Caco-2 (cell line): ENCODE data around the gene CWF19L2. TPM values are rescaled to one million over a fixed set of nuclear protein-coding genes. Genes with fewer than 3 reads are reported as not detected.

ENCODE experiments used
- BruUV-seq: library from RNA; stranded (reverse); fragments of 400-500 nt; replicated peaks from 2 replicates; lab custom pipeline; 2021; lab: Mats Ljungman, UMichigan
- CTCF ChIA-PET: fragments of 300-600 bp; sonication (Branson Sonifier 250); formaldehyde crosslinking; loops from one replicate; lab custom pipeline; 2022; ENCODE audit warnings: antibody characterized with exemption; lab: Charles Lee
- POLR2A ChIA-PET: fragments of 300-600 bp; sonication (Branson Sonifier 250); formaldehyde crosslinking; loops from one replicate; lab custom pipeline; 2022; ENCODE audit warnings: antibody characterized with exemption; lab: Charles Lee
- DNase-seq, 2 experiments: peaks; one replicate each; pipeline versions ENCODE4 v3.0.0 to v3.0.0-alpha.2; 2020 to 2022
- H3K27me3 ChIP-seq: replicated peaks from 2 replicates; pipeline ENCODE4 v1.6.0; 2011; ENCODE audit warnings: low read length; ENCODE audit not compliant: control insufficient read depth, insufficient read depth
- H3K36me3 ChIP-seq: 2 replicates; pipeline ENCODE4 v1.5.1; 2011; ENCODE audit warnings: low read length; ENCODE audit not compliant: control insufficient read depth, insufficient read depth
- H3K4me1 ChIP-seq: fragments of 250-450 bp; sonication (Bioruptor Pico); 2 replicates; pipeline ENCODE4 v1.5.1; 2020; ENCODE audit warnings: mild to moderate bottlenecking
- H3K4me3 ChIP-seq: 2 replicates; pipeline ENCODE4 v1.5.1; 2011; ENCODE audit warnings: low read depth, mild to moderate bottlenecking, control low read depth, low read length
- H3K9me3 ChIP-seq: fragments of 250-450 bp; sonication (Bioruptor Pico); 2 replicates; pipeline ENCODE4 v1.5.1; 2020; ENCODE audit warnings: mild to moderate bottlenecking, moderate library complexity
- H3K27ac Mint-ChIP-seq: one replicate; pipeline ENCODE4 v1.8.0; 2022; ENCODE audit warnings: mixed read lengths; ENCODE audit not compliant: unreplicated experiment
- H3K27me3 Mint-ChIP-seq: one replicate; pipeline ENCODE4 v1.8.0; 2022; ENCODE audit warnings: mixed read lengths; ENCODE audit not compliant: insufficient read depth, unreplicated experiment
- H3K36me3 Mint-ChIP-seq: one replicate; pipeline ENCODE4 v1.8.0; 2022; ENCODE audit warnings: mild to moderate bottlenecking, mixed read lengths; ENCODE audit not compliant: insufficient read depth, unreplicated experiment
- H3K4me1 Mint-ChIP-seq: one replicate; pipeline ENCODE4 v1.8.0; 2022; ENCODE audit warnings: low read depth, mixed read lengths; ENCODE audit not compliant: unreplicated experiment
- H3K4me3 Mint-ChIP-seq: one replicate; pipeline ENCODE4 v1.8.0; 2022; ENCODE audit warnings: mild to moderate bottlenecking, moderate library complexity, mixed read lengths; ENCODE audit not compliant: unreplicated experiment
- H3K9me3 Mint-ChIP-seq: one replicate; pipeline ENCODE4 v1.8.0; 2022; ENCODE audit warnings: mixed read lengths; ENCODE audit not compliant: unreplicated experiment
- CTCF ChIP-seq, 2 experiments: fragments of 200-600 bp in 1 of 2; IDR thresholded peaks; 1 replicate in 1 of 2; 2 replicates in 1 of 2; pipeline versions ENCODE4 v1.5.1 to v1.8.0; 2011 to 2022; ENCODE audit warnings: antibody characterized with exemption in 1 of 2, control low read depth in 1 of 2, inconsistent platforms in 1 of 2, low read depth in 1 of 2, low read length in 1 of 2, mild to moderate bottlenecking in 1 of 2, moderate library complexity in 1 of 2; ENCODE audit not compliant: insufficient read depth in 1 of 2, severe bottlenecking in 1 of 2, unreplicated experiment in 1 of 2
- intact Hi-C: fragments of 100-400 bp; cut with micrococcal nuclease; formaldehyde crosslinking; loops from one replicate; pipeline ENCODE4 v1.10.0; 2022; ENCODE audit not compliant: unreplicated experiment
- total RNA-seq: library from RNA; stranded (reverse); gene quantifications from 2 replicates; pipeline ENCODE4 v1.2.3, GENCODE V29; 2022

Gene CWF19L2
- total RNA-seq, 1 experiment from 2014 or later: 24.1 TPM

GRCh38 chr11:107331728-107332127, 125.9 kb downstream of the CWF19L2 start:
- Mint-ChIP-seq H3K9me3 (no peaks in the 10 kb centered on the region), H3K27ac (no peak overlapping the region), H3K4me1 (no peaks in the 10 kb centered on the region), H3K27me3 (no peaks in the 10 kb centered on the region), H3K36me3 (peaks cover 7% of the 10 kb centered on the region), H3K4me3 (no peak overlapping the region)
- Histone ChIP-seq H3K36me3 (no peaks in the 10 kb centered on the region; the same call in 1 of the 2 replicates), H3K9me3 (no peaks in the 10 kb centered on the region), H3K4me1 (no peaks in the 10 kb centered on the region), H3K27me3 (no peaks in the 10 kb centered on the region), H3K4me3 (no peak overlapping the region)
- CTCF ChIA-PET: interaction anchor here (0.6 kb wide), 1 partner anchor 90 kb away, joined by 8 read pairs; no protein-coding TSS in a partner anchor
- DNase-seq: no peak
- POLR2A ChIA-PET: no interaction called here
- no peak for TF ChIP-seq CTCF (IDR thresholded peaks at IDR 0.05; ENCODE audit: insufficient read depth in 1 of 2, low read depth in 1 of 2, low read length in 1 of 2, severe bottlenecking in 1 of 2, unreplicated experiment in 1 of 2)
- intact Hi-C loops: no loop called here
- BruUV-seq: no TSS peak

GRCh38 chr11:107329164-107329563, 128.5 kb downstream of the CWF19L2 start:
- Histone ChIP-seq H3K4me1 (no peaks in the 10 kb centered on the region), H3K36me3 (no peaks in the 10 kb centered on the region; the same call in 1 of the 2 replicates), H3K4me3 (no peak overlapping the region), H3K9me3 (no peaks in the 10 kb centered on the region), H3K27me3 (no peaks in the 10 kb centered on the region)
- no peak overlapping the region for H3K27ac Mint-ChIP-seq
- H3K4me1 Mint-ChIP-seq: no peaks in the 10 kb centered on the region
- H3K36me3 Mint-ChIP-seq: peaks cover 12% of the 10 kb centered on the region
- ChIA-PET CTCF (no interaction called here), POLR2A (no interaction called here)
- no TSS peak for BruUV-seq
- no peak for TF ChIP-seq CTCF (IDR thresholded peaks at IDR 0.05; ENCODE audit: insufficient read depth in 1 of 2, low read depth in 1 of 2, low read length in 1 of 2, severe bottlenecking in 1 of 2, unreplicated experiment in 1 of 2)
- no peaks in the 10 kb centered on the region for H3K27me3 Mint-ChIP-seq
- intact Hi-C loops: no loop called here
- H3K4me3 Mint-ChIP-seq: no peak overlapping the region
- no peak for DNase-seq
- H3K9me3 Mint-ChIP-seq: no peaks in the 10 kb centered on the region

GRCh38 chr11:107316426-107316825, 141.2 kb downstream of the CWF19L2 start:
- H3K9me3 ChIP-seq: no peaks in the 10 kb centered on the region
- ChIA-PET CTCF (no interaction called here), POLR2A (no interaction called here)
- Mint-ChIP-seq H3K36me3 (peaks cover 19% of the 10 kb centered on the region), H3K4me3 (no peak overlapping the region), H3K27ac (no peak overlapping the region), H3K4me1 (no peaks in the 10 kb centered on the region), H3K27me3 (no peaks in the 10 kb centered on the region), H3K9me3 (no peaks in the 10 kb centered on the region)
- H3K4me3 ChIP-seq: no peak overlapping the region
- H3K4me1 ChIP-seq: no peaks in the 10 kb centered on the region
- intact Hi-C loops: no loop called here
- no peaks in the 10 kb centered on the region for H3K27me3 ChIP-seq
- BruUV-seq: no TSS peak
- DNase-seq: no peak
- peaks cover 4% of the 10 kb centered on the region; the same call in 1 of the 2 replicates for H3K36me3 ChIP-seq
- TF ChIP-seq CTCF (IDR thresholded peaks at IDR 0.05; ENCODE audit: insufficient read depth in 1 of 2, low read depth in 1 of 2, low read length in 1 of 2, severe bottlenecking in 1 of 2, unreplicated experiment in 1 of 2): no peak
